GM21737 (cell line): ENCODE measurements around the gene MMP24.

Experiments
- ATAC-seq: cut with Tn5 transposase; IDR thresholded peaks from one replicate; pipeline ENCODE4 v1.9.1; 2021; ENCODE audit warnings: mild to moderate bottlenecking, moderate library complexity; ENCODE audit not compliant: unreplicated experiment

Gene MMP24

GRCh38 chr20:35215066-35215956 lies 11.2 kb upstream of the MMP24 start:
- ATAC-seq = no peak

- no peak for ATAC-seq
Measured at GRCh38 chr20:35216541-35216940, 9.9 kb upstream of the MMP24 start.

- no peak for ATAC-seq
Measured at GRCh38 chr20:35223941-35224340, 2.5 kb upstream of the MMP24 start.

GRCh38 chr20:35224536-35224935 lies 2.0 kb upstream of the MMP24 start:
- ATAC-seq = no peak

- ATAC-seq = no peak
Measured at GRCh38 chr20:35225319-35226125, 968 bp upstream of the MMP24 start.

- no peak for ATAC-seq
Measured at GRCh38 chr20:35226884-35227681, 593 bp downstream of the MMP24 start.

- no peak for ATAC-seq
Measured at GRCh38 chr20:35232575-35232974, 6.1 kb downstream of the MMP24 start.

GRCh38 chr20:35235881-35236280 lies 9.4 kb downstream of the MMP24 start:
- no peak for ATAC-seq

- no peak for ATAC-seq
Measured at GRCh38 chr20:35237486-35237885, 11.0 kb downstream of the MMP24 start.

- ATAC-seq = no peak
Measured at GRCh38 chr20:35238170-35238569, 11.7 kb downstream of the MMP24 start.

GRCh38 chr20:35238735-35239134 lies 12.2 kb downstream of the MMP24 start:
- ATAC-seq = no peak

- ATAC-seq = no peak
Measured at GRCh38 chr20:35240083-35240810, 13.8 kb downstream of the MMP24 start.

GRCh38 chr20:35240811-35241293 lies 14.4 kb downstream of the MMP24 start:
- ATAC-seq = no peak

GRCh38 chr20:35243317-35243716 lies 16.8 kb downstream of the MMP24 start:
- no peak for ATAC-seq

GRCh38 chr20:35243986-35244385 lies 17.5 kb downstream of the MMP24 start:
- ATAC-seq = no peak

GRCh38 chr20:35246723-35247122 lies 20.2 kb downstream of the MMP24 start:
- ATAC-seq = no peak

GRCh38 chr20:35248641-35249475 lies 22.4 kb downstream of the MMP24 start:
- ATAC-seq = no peak

GRCh38 chr20:35251613-35251940 lies 25.1 kb downstream of the MMP24 start:
- ATAC-seq = no peak

GRCh38 chr20:35252037-35252461 lies 25.6 kb downstream of the MMP24 start:
- ATAC-seq = peak; percentile 64
